T-helper 9 cell (primary cell): Measurements from ENCODE around the gene TRIO.

Experiments used
- DNase-seq: peaks from one replicate; pipeline ENCODE4 v3.0.0-alpha.2; 2020

Gene TRIO

DNA sequence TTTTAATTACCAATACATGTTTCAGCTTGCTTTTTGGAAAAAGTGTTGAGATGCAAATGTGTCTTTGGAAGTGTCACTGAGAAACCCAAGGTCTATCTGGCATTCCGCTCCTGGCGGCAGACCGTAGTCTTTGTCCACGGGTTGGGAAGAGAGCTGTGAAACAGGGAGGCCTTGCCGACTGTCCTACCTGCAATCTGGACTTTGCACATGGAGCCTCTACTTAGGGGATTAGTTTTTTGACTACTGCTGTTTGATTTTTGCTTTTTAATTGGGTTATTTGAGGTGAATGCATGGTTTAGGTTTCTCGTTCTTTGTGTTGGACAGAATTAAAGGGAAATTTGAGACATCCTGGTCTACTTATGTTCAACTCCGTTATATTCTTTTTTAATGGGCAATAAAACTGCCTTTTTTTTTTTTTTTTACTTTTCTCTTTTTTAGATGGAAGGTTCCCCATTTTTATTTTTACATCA lies 25.7 kb downstream of the TRIO start:
- DNase-seq, result no peak

DNA sequence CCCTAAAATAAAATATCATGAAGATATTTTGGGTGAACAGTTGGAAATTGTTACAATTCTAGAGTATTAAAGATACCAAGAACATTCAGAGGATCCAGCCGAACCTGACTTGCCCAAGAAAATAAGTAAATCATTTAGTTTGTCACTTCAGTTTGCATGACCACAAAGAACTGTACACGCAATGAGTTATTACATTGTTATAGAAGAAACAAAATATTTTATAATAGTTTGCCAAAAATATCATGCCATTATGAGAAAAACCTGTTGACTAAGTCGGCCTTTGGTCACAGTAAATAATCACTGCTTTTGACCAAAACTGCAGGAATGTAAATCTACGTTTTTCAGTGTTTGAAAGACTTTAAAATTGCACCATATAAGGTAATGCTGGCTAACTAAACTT lies 27.9 kb downstream of the TRIO start:
- DNase-seq, result no peak

DNA sequence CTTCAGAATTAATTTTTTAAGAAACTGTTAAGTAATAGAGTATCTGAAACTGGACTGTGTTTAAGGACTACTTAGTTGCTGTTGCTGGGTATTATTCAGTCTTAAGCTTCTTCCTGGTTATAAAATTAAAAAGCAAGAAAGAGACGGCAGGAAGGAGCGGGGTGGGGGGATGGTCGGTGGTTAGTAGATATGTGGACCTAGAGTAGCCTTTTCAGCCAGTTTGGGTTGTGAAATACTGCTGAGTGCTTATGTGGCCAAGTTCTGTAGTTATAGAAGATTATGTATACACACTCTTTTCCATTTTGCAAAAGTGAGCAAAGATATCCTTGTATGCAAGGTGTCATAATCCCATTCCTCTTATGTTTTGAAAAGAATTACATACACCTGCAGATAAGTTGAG lies 28.5 kb downstream of the TRIO start:
- no peak for DNase-seq

DNA sequence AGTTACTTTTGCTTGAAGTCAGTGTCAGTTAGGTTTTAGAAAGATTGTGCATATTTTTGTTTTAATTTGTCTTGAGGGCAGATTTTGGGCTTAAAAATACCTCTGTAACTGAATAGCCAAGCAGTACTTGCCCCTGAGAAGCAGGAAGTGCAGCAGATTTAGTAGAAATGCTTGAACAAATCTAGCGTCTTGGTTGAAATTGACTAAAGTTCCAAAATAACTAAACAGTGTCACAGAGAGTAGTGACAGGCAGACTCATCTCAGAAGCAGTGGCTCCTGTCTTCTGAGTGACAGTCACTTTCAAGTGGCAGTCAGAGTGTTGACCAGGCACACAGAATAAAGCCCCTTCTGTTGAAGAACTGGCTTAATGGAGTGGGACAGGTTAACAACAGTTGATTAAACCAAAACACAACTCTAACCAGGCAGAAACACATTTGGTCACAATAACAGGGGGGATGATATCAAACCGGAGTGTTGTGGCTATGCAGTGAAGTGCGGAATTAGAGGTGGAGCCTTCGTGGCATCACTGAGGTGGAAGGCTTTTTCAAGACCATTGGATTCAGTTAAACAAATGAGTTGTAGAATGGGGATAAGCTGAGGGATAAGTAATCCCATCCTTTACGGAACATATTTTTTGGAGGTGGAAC lies 29.1 kb downstream of the TRIO start:
- DNase-seq, result no peak

DNA sequence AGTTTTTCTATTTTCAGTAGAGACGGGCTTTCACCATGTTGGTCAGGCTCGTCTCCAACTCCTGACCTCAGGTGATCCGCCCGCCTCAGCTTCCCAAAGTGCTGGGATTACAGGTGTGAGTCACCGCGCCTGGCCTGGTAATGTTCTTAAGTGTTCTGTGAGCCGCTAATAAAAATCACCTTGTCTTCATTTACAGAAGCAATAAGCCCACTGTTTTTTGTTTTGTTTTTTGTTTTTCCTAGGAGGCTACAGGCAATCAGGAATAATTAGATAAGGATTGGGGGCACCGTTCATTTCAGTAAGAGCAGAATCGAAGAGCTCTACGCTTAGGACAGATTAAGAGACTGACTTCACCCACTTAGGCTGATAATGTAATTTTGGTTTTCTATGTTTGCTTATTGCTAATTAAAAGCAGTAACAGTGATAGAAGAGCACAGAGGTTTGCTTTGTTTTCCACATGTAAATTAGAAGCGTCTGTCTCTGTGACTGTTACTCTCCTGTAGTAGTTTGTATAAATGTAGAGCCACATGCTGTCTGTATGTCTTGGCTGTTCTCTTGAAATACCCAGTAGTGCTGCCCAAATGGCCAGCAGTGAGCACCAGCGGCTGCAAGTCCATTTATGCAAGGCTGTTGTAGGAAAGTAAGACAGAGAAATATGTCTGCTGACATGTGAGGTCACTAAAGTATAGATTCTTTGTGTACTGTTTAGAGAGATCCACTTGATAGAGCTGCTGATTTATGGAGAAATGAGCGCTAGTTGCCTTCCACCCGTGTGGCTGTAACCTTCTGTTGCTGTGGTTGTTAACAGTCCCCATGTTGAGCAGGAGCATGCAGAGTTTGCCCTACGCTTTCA lies 30.5 kb downstream of the TRIO start:
- no peak for DNase-seq

DNA sequence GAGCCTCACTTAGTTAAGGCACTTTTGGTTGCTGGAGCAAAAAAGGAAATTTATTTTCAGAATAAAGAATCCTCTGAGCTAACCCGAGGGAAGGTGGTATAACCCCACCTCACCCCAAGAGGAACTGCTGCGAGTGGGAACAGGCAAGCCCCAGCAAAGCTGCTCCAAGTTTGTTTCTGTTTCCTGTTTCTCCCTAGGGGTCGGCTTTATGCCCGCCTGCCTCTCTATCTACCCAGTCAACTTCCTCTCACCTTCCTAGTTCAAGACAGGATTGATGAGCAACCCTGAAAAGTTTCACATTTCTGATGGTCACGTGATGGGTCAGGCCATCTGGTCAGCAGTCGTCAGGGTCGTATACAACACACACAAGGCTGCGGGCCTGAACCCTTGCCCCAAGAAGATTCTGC lies 31.1 kb downstream of the TRIO start:
- DNase-seq, result no peak

DNA sequence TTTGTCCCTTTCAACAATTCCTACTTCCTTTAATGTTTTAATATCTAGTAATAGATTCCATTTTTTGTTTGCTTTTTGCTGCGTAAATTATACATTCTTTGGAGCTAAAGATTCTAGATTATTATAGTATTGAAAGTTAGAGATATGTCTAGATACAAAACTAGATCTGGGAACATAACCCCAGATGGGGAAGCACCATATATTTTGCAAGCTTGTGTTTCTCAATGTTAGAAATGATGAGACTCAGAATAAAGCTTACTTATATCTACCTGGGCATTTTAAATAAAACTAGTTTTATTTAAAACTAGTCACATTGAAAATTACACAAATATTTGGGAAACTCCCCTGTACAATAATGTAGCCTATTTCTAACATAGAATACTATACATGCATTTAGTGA lies 32.2 kb downstream of the TRIO start:
- DNase-seq, result no peak

DNA sequence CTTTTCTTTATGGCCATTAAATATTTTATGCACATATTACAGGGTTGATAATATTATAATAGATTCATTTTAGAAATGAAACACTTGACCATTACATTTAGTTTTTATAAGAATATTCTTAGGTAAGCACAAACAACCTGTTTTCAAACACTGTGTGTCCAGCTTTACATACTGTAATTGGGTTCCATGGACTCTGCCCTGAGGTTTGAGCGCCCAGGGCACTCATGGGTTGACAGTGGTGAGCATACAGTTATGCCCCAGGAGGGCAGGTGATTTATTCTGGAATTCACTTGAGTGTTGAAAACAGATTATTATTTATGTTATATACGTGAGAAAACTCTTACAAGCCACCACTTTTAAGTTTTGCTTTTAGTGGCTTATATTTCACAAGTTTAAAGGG lies 33.7 kb downstream of the TRIO start:
- DNase-seq, result no peak

DNA sequence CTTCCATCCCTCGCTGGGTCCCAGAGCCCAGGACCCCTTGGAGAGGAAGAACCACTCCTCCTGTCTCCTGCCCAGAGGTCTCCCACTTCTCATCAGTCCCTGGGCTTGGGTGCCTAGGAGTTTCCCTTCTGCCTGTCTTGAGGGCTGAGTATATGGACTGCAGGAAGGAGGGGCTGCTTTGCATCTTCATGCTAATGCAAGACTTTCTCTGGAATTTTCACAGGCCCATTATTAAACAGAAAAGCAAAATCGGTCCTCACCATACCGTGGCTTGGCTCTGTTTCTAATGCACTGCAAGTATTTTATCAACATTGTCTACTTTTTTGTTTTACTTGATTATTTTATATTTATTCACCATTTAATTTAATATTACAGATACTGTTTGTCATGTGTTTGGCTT lies 34.5 kb downstream of the TRIO start:
- no peak for DNase-seq

DNA sequence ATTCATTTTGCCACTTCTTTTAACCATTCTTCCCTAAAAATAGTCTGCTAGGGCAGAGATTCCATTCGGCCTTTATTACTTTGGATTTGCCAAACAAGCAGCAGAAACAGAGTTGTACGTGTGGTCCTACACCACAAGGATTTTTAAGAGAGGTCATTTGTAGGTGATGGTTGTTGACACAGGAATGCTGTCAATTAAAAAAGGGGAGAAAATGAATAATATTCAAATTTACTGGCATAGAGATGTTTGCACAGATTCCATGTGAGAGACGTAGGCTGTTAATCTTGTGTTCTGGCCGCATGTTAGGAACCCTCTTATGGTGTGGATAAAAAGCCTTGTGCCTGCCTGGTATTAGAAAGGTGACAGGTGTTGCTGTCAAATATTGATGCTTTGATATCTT lies 34.9 kb downstream of the TRIO start:
- no peak for DNase-seq

DNA sequence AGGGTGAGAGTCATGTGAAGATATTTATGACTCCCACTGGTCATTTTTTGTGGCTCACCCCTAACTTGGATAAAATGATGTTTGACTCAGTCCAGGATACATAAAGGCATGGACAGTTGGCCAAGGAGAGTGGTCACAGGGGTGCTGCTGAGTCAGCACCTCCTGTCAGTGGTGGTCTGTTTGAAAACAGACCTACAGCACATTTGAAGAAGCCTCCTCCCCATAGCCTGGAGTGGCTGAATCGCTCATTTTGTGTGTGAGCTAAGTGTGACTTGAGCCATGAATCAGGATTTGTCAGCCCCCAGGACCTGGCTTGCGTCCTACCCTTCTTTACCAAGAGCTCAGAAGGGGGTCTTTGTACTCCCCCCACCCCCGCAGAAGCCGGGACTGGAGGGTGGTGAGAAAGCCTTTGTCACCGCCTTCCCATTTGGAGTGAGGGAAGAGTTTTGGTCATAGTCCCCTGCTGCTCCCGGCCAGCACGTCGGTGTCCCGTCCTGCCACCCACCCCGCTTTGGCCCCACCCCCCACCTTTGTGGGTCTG lies 35.6 kb downstream of the TRIO start:
- DNase-seq, result no peak

DNA sequence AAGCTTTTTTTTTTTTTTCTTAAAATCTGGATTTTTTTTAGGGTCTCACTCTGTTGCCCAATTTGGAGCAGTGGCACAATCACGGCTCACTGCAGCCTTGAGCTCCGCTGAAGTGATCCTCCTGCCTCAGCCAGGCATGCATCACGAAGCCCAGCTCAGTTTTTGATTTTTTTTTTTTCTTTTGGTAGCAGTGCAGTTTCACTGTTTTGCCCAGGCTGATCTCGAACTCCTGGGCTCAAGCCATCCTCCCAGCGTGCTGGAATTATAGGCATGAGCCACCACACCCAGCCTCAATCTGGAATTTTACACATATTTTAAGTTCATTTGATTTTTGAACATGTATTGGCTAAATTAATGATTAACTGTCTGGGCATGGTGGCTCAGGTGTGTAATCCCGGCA lies 36.3 kb downstream of the TRIO start:
- no peak for DNase-seq

DNA sequence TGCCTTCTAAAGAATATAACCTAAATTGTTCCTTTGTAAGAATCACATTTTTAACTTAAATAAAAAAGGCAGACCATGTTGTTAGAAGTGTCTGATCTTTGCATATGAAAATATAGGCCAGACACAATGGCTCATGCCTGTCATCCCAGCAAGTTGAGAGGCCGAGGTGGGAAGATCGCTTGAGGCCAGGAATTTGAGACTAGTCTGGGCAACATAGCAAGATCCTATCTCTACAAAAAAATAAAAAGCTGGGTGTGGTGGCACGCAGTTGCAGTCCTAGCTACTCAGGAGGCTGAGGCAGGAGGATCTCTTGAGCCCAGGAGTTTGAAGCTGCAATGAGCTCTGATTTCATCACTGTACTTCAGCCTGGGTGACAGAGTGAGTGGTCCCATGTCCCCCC lies 37.3 kb downstream of the TRIO start:
- no peak for DNase-seq

DNA sequence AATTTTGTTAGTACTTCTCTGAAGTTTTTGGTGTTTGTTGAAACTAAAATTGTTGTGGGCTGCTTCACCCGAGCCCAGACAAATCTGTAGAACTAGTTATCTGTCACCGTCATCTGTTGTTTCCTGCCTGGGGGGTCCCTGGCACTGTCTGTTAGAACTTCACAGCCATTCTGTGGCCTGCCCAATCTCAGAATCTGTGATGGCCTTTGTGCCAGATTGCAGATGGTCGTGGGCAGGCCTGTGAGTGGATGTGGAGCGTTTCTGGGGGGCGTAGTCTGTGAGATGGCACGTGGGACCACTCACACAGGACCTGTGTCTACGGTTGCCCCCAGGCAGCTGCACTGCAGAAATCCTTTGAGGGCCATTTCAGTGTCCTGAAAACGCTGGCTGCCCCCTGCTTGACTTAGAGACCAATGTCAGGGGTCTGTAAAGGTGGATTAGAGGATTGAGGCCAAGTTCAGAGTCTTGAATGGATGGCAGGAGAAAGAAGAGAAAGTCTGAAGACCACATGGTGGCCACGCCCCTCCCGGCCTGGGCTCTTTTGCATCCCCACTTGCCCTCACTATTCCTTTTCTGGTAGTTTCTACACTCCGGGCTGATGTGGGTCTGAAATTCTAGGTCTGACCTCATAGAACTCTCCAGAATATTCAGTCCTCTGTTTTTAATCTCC lies 38.3 kb downstream of the TRIO start:
- DNase-seq, result no peak

DNA sequence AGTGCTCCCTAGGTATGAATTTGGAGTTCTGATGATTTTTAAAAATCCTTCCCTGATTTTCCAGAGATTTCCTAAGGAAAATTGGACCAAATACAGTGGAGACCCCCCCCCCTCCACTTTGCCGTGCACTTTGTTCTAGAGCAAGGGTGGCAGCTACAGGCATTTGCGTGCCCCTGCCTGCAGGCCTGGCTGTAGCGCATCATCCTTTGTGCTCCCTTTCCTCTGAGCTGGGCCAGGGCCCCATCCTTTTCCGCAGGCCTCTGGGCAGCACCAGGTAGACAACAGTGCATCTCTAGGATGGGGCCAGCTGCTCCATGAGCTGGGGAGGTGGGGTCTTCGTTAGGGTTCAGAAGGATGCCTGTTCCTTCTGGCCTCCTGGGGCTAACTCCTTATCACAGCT lies 39.6 kb downstream of the TRIO start:
- DNase-seq, result no peak

DNA sequence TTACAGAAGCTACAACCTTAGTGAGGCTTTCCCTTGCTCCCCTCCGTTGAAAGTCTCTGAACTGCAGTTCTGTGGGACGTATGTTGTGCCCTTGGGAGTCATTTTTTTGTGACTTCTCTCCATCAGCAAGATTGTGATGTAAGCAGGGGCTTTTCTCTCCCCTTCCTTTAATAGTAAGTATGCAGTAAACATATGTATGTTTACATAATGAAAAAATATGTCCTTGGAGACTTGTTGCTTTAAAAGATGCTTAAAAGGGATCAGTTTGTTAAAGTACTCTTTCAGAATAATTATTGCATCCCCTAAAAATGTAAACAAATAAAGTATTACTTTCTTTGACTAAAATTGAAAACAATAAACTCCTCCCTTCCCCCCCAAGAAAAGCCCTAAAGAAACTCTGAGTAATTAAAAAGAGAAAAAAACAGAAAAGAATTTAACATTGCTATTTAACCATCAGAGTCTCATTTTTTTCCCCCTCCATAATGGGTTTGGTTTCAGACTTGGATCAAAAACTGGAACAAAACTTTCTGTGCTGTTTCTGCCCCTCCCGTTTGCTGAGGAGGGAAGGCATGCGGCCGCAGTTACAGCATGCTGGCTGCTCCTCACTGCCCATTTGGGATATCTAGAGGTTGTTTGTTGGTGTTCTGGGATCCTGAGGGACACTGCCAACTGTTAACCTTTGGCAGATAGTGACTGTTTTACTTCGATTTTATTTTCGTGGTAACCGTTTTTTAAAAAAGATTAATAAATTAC lies 40.2 kb downstream of the TRIO start:
- DNase-seq, result no peak

DNA sequence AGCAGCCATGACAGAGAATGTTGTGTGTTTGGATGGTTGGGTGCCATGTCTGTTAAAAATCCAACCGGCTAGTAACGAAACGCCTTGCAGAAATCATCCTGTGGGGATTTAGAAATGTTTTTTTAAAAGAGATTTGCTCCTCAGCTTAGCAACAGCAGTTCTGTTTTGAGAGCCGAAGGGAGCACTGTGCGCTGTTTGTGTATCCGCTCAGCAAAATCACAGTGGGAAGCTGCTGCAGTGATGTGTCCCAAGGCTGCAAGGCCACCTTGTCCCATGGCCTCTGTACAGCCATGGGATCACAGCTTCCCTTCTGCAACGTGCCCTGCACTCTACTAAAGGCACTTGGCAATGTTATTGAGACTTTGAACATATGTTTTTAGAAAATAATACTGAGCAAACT lies 40.9 kb downstream of the TRIO start:
- DNase-seq, result no peak

DNA sequence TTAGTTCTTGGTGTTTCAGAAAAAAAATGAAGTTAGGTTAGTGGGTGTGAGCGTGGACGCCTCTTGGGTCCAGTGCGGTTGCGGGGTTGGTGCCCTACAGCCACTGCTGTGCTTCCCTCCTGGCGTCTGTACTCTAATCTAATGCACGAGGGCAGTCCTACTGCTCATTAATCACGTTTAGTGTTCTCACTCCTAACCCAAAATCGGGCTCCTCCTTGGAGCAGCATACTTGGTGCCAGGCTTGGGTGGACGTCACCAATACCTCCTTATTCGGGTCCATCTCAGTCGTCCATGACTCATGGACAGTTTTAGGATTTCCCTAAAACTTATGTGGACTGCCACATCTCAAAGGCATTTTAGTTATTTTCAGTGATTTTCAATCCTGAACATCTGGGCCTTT lies 41.6 kb downstream of the TRIO start:
- DNase-seq, result no peak

DNA sequence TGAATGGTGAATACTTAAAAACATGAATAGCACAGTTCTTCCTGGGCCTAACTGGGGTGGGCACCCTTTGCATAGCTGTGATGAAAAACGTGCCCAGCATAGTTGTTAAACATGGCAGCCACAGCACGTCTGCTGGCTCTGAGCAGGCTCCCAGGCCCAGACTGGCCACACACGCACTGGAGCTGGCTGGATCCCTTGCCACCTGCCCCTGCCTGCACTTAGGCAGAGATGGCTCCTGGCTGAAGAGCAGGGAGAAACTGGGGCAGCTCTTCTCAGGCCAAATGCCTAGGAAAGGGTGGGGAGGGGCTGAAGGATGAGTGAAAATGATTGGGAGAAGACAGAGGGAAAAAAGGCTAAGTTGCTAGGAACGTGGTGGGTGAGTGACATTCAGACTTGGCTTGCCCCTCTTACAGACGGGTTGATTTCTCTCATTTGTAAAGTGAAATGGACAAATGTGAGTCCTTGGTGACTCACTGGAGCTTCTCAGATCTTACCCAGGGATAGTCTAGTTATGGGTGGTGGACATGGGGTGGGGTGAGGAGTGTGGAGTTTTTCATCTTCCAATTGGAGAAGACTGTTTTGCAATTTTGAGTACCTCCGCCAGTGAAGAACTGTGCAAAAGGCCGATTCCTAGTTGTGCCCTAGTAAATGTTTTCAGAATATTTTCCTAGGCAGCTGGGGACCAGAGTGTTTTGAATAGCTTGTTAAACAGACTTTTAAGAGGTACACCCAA lies 42.4 kb downstream of the TRIO start:
- no peak for DNase-seq

DNA sequence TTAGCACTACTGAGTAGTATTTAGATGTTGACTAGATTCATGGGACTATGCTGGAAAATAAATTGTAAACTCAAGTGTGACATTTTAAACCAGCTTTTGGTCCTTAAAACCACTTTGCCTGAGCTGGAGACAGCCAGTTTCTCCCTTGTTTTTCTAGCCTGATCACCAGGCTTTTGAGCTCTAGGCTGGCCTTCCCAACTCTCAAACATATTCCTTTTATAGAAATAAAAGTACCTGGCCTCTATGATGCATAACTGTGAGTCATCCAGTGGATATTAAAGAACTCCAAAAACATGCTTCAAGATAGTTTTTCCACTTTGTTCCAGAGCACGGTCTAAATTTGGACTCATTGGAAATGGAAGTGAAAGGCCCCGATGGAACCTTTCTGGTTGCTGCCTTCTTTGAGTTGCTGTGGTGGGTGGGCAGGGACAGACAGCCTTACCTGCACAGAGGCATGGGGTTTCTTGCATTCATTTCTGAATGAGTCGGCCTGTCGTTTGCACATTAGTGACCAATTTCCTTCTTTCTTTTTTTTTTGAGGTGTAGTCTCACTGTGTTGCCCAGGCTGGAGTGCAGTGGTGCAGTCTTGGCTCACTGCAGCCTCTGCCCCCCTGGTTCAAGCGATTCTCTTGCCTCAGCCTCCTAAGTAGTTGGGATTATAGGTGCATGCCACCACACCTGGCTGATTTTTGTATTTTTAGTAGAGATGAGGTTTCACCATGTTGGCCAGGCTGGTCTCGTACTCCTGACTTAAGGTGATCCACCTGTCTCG lies 43.1 kb downstream of the TRIO start:
- DNase-seq, result no peak

DNA sequence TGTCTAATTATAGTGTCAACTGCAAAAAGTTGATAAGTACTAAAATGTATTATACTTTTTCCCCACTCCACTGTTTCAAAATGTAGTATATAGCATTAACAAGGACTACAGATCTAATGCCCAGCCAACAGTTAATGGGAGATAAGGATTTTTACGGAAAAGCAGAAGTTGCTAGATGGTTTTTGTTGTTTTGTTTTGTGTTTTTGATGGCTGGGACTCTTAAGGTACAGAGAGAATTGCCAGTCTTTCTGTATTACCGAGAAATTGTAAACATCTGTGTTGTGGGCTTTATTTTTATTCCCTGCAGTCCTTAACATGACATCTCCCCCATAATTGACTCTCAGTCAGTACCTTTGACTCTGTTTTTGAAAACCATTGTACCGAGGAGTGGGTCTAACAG lies 44.0 kb downstream of the TRIO start:
- DNase-seq, result no peak
